ENCODE results near the gene GADD45A.
"Not testable (repeated sequence)": the region's sequence is repeated elsewhere in the genome, so short reads cannot be mapped to it uniquely, and the experiment has no call there.

DNA sequence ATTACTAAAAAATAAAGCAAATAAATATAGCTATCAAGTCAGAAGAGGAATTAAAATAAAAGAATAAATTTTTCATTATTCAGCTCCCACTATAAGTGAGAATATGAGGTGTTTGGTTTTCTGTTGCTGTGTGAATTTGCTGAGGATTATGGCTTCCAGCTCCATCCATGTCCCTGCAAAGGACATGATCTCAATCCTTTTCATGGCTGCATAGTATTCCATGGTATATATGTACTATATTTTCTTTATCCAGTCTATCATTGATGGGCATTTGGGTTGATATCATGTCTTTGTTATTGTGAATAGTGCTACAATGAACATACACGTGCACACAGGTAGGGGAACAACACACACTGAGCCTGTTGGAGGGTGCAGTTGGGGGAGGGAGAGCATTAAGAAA is 27.8 kb upstream of the GADD45A start:
- TF ChIP-seq, protein P1, sequence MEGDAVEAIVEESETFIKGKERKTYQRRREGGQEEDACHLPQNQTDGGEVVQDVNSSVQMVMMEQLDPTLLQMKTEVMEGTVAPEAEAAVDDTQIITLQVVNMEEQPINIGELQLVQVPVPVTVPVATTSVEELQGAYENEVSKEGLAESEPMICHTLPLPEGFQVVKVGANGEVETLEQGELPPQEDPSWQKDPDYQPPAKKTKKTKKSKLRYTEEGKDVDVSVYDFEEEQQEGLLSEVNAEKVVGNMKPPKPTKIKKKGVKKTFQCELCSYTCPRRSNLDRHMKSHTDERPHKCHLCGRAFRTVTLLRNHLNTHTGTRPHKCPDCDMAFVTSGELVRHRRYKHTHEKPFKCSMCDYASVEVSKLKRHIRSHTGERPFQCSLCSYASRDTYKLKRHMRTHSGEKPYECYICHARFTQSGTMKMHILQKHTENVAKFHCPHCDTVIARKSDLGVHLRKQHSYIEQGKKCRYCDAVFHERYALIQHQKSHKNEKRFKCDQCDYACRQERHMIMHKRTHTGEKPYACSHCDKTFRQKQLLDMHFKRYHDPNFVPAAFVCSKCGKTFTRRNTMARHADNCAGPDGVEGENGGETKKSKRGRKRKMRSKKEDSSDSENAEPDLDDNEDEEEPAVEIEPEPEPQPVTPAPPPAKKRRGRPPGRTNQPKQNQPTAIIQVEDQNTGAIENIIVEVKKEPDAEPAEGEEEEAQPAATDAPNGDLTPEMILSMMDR (conservative IDR thresholded peaks at IDR 0.05; ENCODE audit: low read depth, low read length) = not testable (repeated sequence)
- not testable (repeated sequence) for TF ChIP-seq EZH2 (IDR thresholded peaks at IDR 0.05; ENCODE audit: low read length, unreplicated experiment); EZH2phosphoT487 (IDR thresholded peaks at IDR 0.05; ENCODE audit: borderline replicate concordance, low read length)

Measured in PC-3 (cell line).